Mucosa of descending colon (tissue), 3 donors: ENCODE results near the gene PRDM9. TPM values are rescaled to one million over a fixed set of nuclear protein-coding genes. Genes with fewer than 3 reads are reported as not detected.
"Not testable (repeated sequence)": the region's sequence is repeated elsewhere in the genome, so short reads cannot be mapped to it uniquely, and the experiment has no call there.

Experiments
- ATAC-seq: fragments of 200-7000 bp; cut with Tn5 transposase; one replicate; pipeline ENCODE4 v1.9.1; 2020; ENCODE audit warnings: mild to moderate bottlenecking, moderate library complexity
- DNase-seq, 3 donors: peaks; one replicate each; pipeline ENCODE4 v3.0.0-alpha.2; 2020
- H3K36me3 ChIP-seq: fragments of 200-600 bp; one replicate; pipeline ENCODE4 v1.8.0; 2021; ENCODE audit warnings: low read depth, mild to moderate bottlenecking
- H3K4me1 ChIP-seq: fragments of 200-600 bp; one replicate; pipeline ENCODE4 v1.8.0; 2021; ENCODE audit warnings: low read depth, mild to moderate bottlenecking
- H3K4me3 ChIP-seq: fragments of 200-600 bp; one replicate; pipeline ENCODE4 v1.8.0; 2021; ENCODE audit warnings: mild to moderate bottlenecking
- H3K9me3 ChIP-seq: fragments of 200-600 bp; one replicate; pipeline ENCODE4 v1.8.0; 2021; ENCODE audit warnings: mild to moderate bottlenecking
- CTCF ChIP-seq: fragments of 200-600 bp; IDR thresholded peaks from one replicate; pipeline ENCODE4 v1.8.0; 2022; ENCODE audit warnings: antibody characterized with exemption, mild to moderate bottlenecking
- intact Hi-C, 2 donors: fragments of 100-400 bp; cut with DNase I in 1 of 2; cut with micrococcal nuclease in 1 of 2; formaldehyde crosslinking; loops; one replicate each; pipeline versions ENCODE4 v1.11.0 to v1.11.1; 2022; cut with DNase I, micrococcal nuclease
- total RNA-seq, 3 donors: library from RNA; stranded (reverse); fragmentation: NEBNext Ultra II Directional in 2 of 3; extraction: Animal tissue kit (Norgen Biotek cat#: 25700) in 2 of 3; gene quantifications; one replicate each; pipeline versions ENCODE4 v1.2.1 to v1.2.4, GENCODE V29; 2021 to 2023
- donor health status: DM: no; HTN: no; CAD: no; lungs with moderate emphysema.
- donor health status: DM: no; HTN: no; CAD: no.
- donor health status: DM: no; HTN: yes; CAD: no.

PRDM9 gene
- total RNA-seq, 3 donors from 2014 or later: not detected

- H3K4me3 ChIP-seq: no peak overlapping the region
- no peaks in the 10 kb centered on the region for H3K36me3 ChIP-seq
- intact Hi-C loops: no loop called here
- ATAC-seq: no peak
- H3K9me3 ChIP-seq: peaks cover 38% of the 10 kb centered on the region
- no peak for DNase-seq
- no peaks in the 10 kb centered on the region for H3K4me1 ChIP-seq
- no peak for TF ChIP-seq CTCF
These were observed 16.4 kb upstream of the PRDM9 start for GRCh38 chr5:23490993-23491392.

GRCh38 chr5:23494558-23494957 lies 12.9 kb upstream of the PRDM9 start:
- no peak for DNase-seq
- H3K36me3 ChIP-seq: no peaks in the 10 kb centered on the region
- no peak overlapping the region for H3K4me3 ChIP-seq
- ATAC-seq: no peak
- TF ChIP-seq CTCF: no peak
- no peaks in the 10 kb centered on the region for H3K4me1 ChIP-seq
- H3K9me3 ChIP-seq: peaks cover 15% of the 10 kb centered on the region
- intact Hi-C loops: no loop called here

GRCh38 chr5:23496576-23496975 lies 10.8 kb upstream of the PRDM9 start:
- Histone ChIP-seq H3K9me3 (peaks cover 11% of the 10 kb centered on the region), H3K4me3 (no peak overlapping the region), H3K36me3 (no peaks in the 10 kb centered on the region), H3K4me1 (no peaks in the 10 kb centered on the region)
- intact Hi-C loops: no loop called here
- TF ChIP-seq CTCF: no peak
- ATAC-seq: no peak
- no peak for DNase-seq

GRCh38 chr5:23506329-23507236 lies 826 bp upstream of the PRDM9 start:
- Histone ChIP-seq H3K4me3 (no peak overlapping the region), H3K36me3 (no peaks in the 10 kb centered on the region), H3K9me3 (peaks cover 24% of the 10 kb centered on the region), H3K4me1 (no peaks in the 10 kb centered on the region)
- TF ChIP-seq CTCF: no peak
- ATAC-seq: no peak
- intact Hi-C loops: no loop called here
- no peak for DNase-seq

- DNase-seq, intact Hi-C loops, ATAC-seq, H3K4me1 ChIP-seq, H3K36me3 ChIP-seq, H3K4me3 ChIP-seq: not testable (repeated sequence)
- H3K9me3 ChIP-seq: peaks cover 34% of the 10 kb centered on the region
These were observed 3.0 kb downstream of the PRDM9 start for GRCh38 chr5:23510434-23510833.

- no peak for TF ChIP-seq CTCF
- Histone ChIP-seq H3K4me1 (no peaks in the 10 kb centered on the region), H3K4me3 (no peak overlapping the region), H3K9me3 (peaks cover 2% of the 10 kb centered on the region), H3K36me3 (no peaks in the 10 kb centered on the region)
- no peak for ATAC-seq
- no peak for DNase-seq
- intact Hi-C loops: no loop called here
These were observed 15.1 kb downstream of the PRDM9 start for GRCh38 chr5:23522553-23522952.
